ENCODE measurements around the gene GLOD5. TPM values are rescaled to one million over a fixed set of nuclear protein-coding genes. Genes with fewer than 3 reads are reported as not detected.
A peak's percentile ranks its signal among the peaks of the same experiment; 100 is the strongest.

The GLOD5 gene
- total and polyA plus RNA-seq, 9 of the 15 experiments (the other 6 are each of a cell fraction or from before 2014, with no cell fraction given), result 0.27 to 4.4 (median 2.2) TPM

DNA sequence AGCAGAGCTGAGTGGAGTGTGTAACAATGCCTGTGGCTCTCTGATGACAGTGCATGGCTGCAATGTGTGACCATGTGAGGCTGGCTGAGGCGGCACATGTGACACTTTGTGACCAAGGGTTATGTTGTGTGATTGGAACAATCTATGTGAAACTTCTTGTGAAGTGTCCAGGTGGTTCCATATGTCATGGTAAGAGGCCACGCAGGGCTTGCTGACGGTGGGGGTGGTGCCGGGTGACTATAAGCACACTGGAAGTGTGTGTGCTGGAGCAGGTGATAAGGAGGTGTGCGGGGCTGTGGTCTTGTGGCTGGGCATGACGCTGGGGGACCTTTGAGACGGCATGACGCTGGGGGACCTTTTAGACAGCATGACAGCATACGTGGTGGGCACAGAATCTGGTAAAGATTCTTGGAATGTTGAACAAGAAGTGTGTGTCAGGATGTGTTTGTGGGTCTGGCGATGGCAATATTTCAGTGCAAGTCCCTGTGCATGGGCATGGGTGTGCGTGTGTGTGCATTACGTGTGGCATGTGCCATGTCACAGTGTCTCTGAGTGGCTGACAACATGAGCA is 32.9 kb downstream of the GLOD5 start (continued):
- TF ChIP-seq, protein P1, sequence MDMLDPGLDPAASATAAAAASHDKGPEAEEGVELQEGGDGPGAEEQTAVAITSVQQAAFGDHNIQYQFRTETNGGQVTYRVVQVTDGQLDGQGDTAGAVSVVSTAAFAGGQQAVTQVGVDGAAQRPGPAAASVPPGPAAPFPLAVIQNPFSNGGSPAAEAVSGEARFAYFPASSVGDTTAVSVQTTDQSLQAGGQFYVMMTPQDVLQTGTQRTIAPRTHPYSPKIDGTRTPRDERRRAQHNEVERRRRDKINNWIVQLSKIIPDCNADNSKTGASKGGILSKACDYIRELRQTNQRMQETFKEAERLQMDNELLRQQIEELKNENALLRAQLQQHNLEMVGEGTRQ (CRISPR knock-in tag; IDR thresholded peaks at IDR 0.05), result peak; percentile 53
- TF ChIP-seq ZC3H4 (CRISPR knock-in tag; IDR thresholded peaks at IDR 0.05; ENCODE audit: borderline replicate concordance) (no peak), ZKSCAN8 (CRISPR knock-in tag; IDR thresholded peaks at IDR 0.05) (no peak), NFYB (IDR thresholded peaks at IDR 0.05; ENCODE audit: extremely low read depth, insufficient read length) (no peak), SOX6 (IDR thresholded peaks at IDR 0.05) (peak; percentile 59), ARID1B (IDR thresholded peaks at IDR 0.05) (peak; percentile 74), CHD2 (IDR thresholded peaks at IDR 0.05; ENCODE audit: low read depth, low read length) (no peak), ETV5 (CRISPR knock-in tag; IDR thresholded peaks at IDR 0.05; ENCODE audit: low read depth) (no peak), POLR2A (conservative IDR thresholded peaks at IDR 0.05) (peak; percentile 75; the same call in 1 of the 2 replicates), DDX20 (tag; IDR thresholded peaks at IDR 0.05; ENCODE audit: low read depth) (no peak), SRSF7 (optimal IDR thresholded peaks at IDR 0.05; ENCODE audit: low read depth, low read length) (no peak), ZNF696 (CRISPR knock-in tag; conservative IDR thresholded peaks at IDR 0.05) (no peak; the same call in 1 of the 2 replicates), SREBF2 (CRISPR knock-in tag; IDR thresholded peaks at IDR 0.05) (no peak), SIN3A (IDR thresholded peaks at IDR 0.05; ENCODE audit: borderline replicate concordance in 2 of 2, control insufficient read depth in 1 of 2, low read depth in 2 of 2, low read length in 2 of 2) (peak in 1 of 2 experiments; percentile 52; a peak in 1 of 4 replicates), MAFF (IDR thresholded peaks at IDR 0.05; ENCODE audit: low read length) (no peak), ESRRA (IDR thresholded peaks at IDR 0.05; ENCODE audit: borderline replicate concordance, low read depth) (no peak), FUS (optimal IDR thresholded peaks at IDR 0.05; ENCODE audit: low read depth, low read length) (no peak)
- TF ChIP-seq, protein P2, sequence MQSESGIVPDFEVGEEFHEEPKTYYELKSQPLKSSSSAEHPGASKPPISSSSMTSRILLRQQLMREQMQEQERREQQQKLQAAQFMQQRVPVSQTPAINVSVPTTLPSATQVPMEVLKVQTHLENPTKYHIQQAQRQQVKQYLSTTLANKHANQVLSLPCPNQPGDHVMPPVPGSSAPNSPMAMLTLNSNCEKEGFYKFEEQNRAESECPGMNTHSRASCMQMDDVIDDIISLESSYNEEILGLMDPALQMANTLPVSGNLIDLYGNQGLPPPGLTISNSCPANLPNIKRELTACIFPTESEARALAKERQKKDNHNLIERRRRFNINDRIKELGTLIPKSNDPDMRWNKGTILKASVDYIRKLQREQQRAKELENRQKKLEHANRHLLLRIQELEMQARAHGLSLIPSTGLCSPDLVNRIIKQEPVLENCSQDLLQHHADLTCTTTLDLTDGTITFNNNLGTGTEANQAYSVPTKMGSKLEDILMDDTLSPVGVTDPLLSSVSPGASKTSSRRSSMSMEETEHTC (IDR thresholded peaks at IDR 0.05), result no peak; the same call in 1 of the 2 replicates
- TF ChIP-seq, protein P3, sequence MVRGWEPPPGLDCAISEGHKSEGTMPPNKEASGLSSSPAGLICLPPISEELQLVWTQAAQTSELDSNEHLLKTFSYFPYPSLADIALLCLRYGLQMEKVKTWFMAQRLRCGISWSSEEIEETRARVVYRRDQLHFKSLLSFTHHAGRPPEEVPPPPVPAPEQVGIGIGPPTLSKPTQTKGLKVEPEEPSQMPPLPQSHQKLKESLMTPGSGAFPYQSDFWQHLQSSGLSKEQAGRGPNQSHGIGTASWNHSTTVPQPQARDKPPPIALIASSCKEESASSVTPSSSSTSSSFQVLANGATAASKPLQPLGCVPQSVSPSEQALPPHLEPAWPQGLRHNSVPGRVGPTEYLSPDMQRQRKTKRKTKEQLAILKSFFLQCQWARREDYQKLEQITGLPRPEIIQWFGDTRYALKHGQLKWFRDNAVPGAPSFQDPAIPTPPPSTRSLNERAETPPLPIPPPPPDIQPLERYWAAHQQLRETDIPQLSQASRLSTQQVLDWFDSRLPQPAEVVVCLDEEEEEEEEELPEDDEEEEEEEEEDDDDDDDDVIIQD (CRISPR knock-in tag; IDR thresholded peaks at IDR 0.05), result no peak
- TF ChIP-seq, protein P4, sequence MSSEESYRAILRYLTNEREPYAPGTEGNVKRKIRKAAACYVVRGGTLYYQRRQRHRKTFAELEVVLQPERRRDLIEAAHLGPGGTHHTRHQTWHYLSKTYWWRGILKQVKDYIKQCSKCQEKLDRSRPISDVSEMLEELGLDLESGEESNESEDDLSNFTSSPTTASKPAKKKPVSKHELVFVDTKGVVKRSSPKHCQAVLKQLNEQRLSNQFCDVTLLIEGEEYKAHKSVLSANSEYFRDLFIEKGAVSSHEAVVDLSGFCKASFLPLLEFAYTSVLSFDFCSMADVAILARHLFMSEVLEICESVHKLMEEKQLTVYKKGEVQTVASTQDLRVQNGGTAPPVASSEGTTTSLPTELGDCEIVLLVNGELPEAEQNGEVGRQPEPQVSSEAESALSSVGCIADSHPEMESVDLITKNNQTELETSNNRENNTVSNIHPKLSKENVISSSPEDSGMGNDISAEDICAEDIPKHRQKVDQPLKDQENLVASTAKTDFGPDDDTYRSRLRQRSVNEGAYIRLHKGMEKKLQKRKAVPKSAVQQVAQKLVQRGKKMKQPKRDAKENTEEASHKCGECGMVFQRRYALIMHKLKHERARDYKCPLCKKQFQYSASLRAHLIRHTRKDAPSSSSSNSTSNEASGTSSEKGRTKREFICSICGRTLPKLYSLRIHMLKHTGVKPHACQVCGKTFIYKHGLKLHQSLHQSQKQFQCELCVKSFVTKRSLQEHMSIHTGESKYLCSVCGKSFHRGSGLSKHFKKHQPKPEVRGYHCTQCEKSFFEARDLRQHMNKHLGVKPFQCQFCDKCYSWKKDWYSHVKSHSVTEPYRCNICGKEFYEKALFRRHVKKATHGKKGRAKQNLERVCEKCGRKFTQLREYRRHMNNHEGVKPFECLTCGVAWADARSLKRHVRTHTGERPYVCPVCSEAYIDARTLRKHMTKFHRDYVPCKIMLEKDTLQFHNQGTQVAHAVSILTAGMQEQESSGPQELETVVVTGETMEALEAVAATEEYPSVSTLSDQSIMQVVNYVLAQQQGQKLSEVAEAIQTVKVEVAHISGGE (CRISPR knock-in tag; IDR thresholded peaks at IDR 0.05), result no peak
